Body of pancreas (tissue), 4 donors: ENCODE measurements around the gene GRM8. TPM values are rescaled to one million over a fixed set of nuclear protein-coding genes. Genes with fewer than 3 reads are reported as not detected.

Source experiments
- ATAC-seq: fragments of 150-250 bp; one replicate; pipeline ENCODE4 v1.9.1; 2016
- DNase-seq, 4 donors: peaks; one replicate each; pipeline ENCODE4 v3.0.0-alpha.2; 2019
- H3K27ac ChIP-seq, 4 donors: fragments of 200-600 bp; sonication (generic); 1 replicate in 3 of 4; 2 replicates in 1 of 4; pipeline versions ENCODE4 v1.5.1 to v1.6.1; 2016 to 2019; ENCODE audit warnings: mild to moderate bottlenecking in 1 of 4, mixed read lengths in 1 of 4, moderate library complexity in 1 of 4
- H3K27me3 ChIP-seq, 2 donors: fragments of 200-600 bp; sonication (generic); one replicate each; pipeline ENCODE4 v1.6.0; 2016; ENCODE audit warnings: mild to moderate bottlenecking in 1 of 2
- H3K36me3 ChIP-seq, 2 donors: fragments of 200-600 bp; sonication (generic); replicated peaks in 1 of 2; 2 replicates each; pipeline ENCODE4 v1.5.1; 2016; ENCODE audit warnings: low read depth in 2 of 2; ENCODE audit not compliant: insufficient read depth in 1 of 2
- H3K4me1 ChIP-seq: fragments of 200-600 bp; sonication (generic); one replicate; pipeline ENCODE4 v1.6.0; 2016
- H3K4me3 ChIP-seq, 2 donors: fragments of 200-600 bp; sonication (generic); 1 replicate in 1 of 2; 2 replicates in 1 of 2; pipeline ENCODE4 v1.5.1; 2016 to 2019
- H3K9me3 ChIP-seq, 3 donors: fragments of 200-600 bp; sonication (generic); 1 replicate in 2 of 3; 2 replicates in 1 of 3; pipeline ENCODE4 v1.5.1; 2016
- POLR2A ChIP-seq, 3 donors: fragments of 450-650 bp; IDR thresholded peaks; one replicate each; pipeline ENCODE4 v1.6.1; 2016; ENCODE audit warnings: antibody characterized with exemption in 3 of 3, mild to moderate bottlenecking in 2 of 3
- WGBS, 2 donors: methylation state at CpG; one replicate each; pipeline ENCODE4 v1.1.5; 2017; 5-methylcytosine and 5-hydroxymethylcytosine counted together
- intact Hi-C: fragments of 100-400 bp; cut with DNase I; formaldehyde crosslinking; loops from one replicate; pipeline ENCODE4 v1.15.1; 2023
- total RNA-seq, 2 donors: library from RNA; depleted of rRNA; stranded (reverse); fragments of >200 nt; gene quantifications; one replicate each; pipeline ENCODE4 v1.1.0, GENCODE V29; 2016
- TF ChIP-seq, protein P1 (sequence below), 7 experiments: fragments of 450-650 bp in 4 of 7; fragments of 200-600 bp in 3 of 7; sonication (generic) in 3 of 7; IDR thresholded peaks; one replicate each; pipeline ENCODE4 v1.5.1; 2016 to 2019; ENCODE audit warnings: antibody characterized with exemption in 7 of 7

The GRM8 gene
- total RNA-seq, 2 donors from 2014 or later, result 2.3 TPM; not detected in 1

DNA sequence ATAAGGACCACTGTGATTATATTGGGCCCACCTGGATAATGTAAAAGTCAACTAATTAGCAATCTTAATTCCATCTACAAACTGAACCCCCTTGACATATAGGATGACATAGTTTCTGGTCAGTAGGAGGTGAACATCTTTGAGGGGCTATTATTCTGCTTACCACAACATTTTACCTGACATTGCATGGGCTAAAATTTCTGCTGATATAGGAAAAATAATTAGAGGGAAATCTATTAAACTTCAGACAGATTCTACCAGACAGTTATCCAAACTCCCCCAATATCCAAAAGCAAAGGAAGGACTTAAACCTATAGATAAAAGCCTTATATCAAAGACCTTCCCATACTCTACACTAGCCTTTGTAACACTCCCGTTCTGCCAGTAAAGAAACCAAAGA lies 443.6 kb downstream of the GRM8 start:
- H3K36me3 ChIP-seq, result no peaks in the 10 kb centered on the region
- ATAC-seq (no peak), DNase-seq (no peak)
- intact Hi-C loops, result loop anchor here (10.0 kb wide), 1 partner anchor 446 kb away; the partner anchor contains the start of gene GRM8
- H3K27me3 ChIP-seq, result no peaks in the 10 kb centered on the region
- H3K27ac ChIP-seq, result no peak overlapping the region
- no peaks in the 10 kb centered on the region for H3K9me3 ChIP-seq
- no peaks in the 10 kb centered on the region for H3K4me1 ChIP-seq
- 79 to 80% methylated on average over 1 of the region's 1 CpG for WGBS, 2 donors
- TF ChIP-seq POLR2A (IDR thresholded peaks at IDR 0.05), result no peak
- TF ChIP-seq, protein P1, sequence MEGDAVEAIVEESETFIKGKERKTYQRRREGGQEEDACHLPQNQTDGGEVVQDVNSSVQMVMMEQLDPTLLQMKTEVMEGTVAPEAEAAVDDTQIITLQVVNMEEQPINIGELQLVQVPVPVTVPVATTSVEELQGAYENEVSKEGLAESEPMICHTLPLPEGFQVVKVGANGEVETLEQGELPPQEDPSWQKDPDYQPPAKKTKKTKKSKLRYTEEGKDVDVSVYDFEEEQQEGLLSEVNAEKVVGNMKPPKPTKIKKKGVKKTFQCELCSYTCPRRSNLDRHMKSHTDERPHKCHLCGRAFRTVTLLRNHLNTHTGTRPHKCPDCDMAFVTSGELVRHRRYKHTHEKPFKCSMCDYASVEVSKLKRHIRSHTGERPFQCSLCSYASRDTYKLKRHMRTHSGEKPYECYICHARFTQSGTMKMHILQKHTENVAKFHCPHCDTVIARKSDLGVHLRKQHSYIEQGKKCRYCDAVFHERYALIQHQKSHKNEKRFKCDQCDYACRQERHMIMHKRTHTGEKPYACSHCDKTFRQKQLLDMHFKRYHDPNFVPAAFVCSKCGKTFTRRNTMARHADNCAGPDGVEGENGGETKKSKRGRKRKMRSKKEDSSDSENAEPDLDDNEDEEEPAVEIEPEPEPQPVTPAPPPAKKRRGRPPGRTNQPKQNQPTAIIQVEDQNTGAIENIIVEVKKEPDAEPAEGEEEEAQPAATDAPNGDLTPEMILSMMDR (IDR thresholded peaks at IDR 0.05), result no peak
- no peak overlapping the region for H3K4me3 ChIP-seq

DNA sequence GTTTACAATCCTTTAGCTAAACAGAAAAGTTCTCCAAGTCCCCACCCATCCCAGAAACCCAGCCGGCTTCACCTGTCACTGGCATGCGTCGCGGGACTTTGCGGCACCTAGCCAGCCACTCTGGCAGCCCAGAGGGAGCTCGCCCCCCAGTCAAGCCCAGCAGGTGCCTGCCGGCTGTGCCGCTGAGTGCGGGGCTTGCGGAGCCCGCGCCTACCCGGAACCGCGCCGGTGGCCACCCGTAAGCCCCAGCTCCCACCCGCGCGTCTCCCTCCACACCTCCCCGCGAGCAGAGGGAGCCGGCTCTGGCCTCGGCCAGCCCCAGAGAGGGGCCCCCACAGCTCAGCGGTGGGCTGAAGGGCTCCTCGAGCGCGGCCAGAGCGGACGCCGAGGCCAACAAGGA lies 446.1 kb downstream of the GRM8 start:
- WGBS, 2 donors, result 96% methylated on average over 31 of the region's 31 CpGs
- intact Hi-C loops, result loop anchor here (10.0 kb wide), 1 partner anchor 448 kb away; the partner anchor contains the start of gene GRM8
- Histone ChIP-seq H3K27ac (no peak overlapping the region), H3K4me1 (no peaks in the 10 kb centered on the region), H3K9me3 (no peaks in the 10 kb centered on the region), H3K27me3 (no peaks in the 10 kb centered on the region), H3K4me3 (no peak overlapping the region), H3K36me3 (no peaks in the 10 kb centered on the region)
- TF ChIP-seq, protein P1 (IDR thresholded peaks at IDR 0.05), result no peak
- TF ChIP-seq POLR2A (IDR thresholded peaks at IDR 0.05), result no peak
- DNase-seq, result no peak
- no peak for ATAC-seq

DNA sequence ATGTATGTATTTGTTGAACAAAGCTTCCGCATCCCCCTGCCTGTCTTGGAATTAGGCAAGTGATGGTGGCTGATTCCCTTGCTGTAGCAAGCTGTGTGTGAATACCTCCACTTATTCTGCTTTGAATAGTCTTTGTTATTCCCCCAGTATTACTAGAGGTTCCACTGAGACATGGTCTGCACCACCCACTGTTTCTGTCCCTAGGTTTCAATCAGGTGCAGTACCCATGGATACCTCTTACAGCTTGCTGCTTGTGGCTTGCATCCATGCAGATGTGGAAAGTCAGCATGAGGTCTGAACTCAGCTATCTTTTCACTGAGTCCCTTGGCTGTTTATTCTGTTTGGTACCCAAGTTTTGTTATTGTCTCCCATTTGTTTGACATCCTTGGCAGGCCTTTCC lies 447.4 kb downstream of the GRM8 start:
- no peak overlapping the region for H3K27ac ChIP-seq
- ATAC-seq, result no peak
- H3K4me1 ChIP-seq, result no peaks in the 10 kb centered on the region
- H3K9me3 ChIP-seq, result no peaks in the 10 kb centered on the region
- no peaks in the 10 kb centered on the region for H3K27me3 ChIP-seq
- H3K36me3 ChIP-seq, result no peaks in the 10 kb centered on the region
- WGBS, 2 donors, result 95 to 100% methylated on average over 1 of the region's 1 CpG
- no peak for DNase-seq
- intact Hi-C loops, result loop anchor here (10.0 kb wide), 1 partner anchor 449 kb away; the partner anchor contains the start of gene GRM8
- no peak overlapping the region for H3K4me3 ChIP-seq
- TF ChIP-seq, protein P1 (IDR thresholded peaks at IDR 0.05), result no peak
- TF ChIP-seq POLR2A (IDR thresholded peaks at IDR 0.05), result no peak

DNA sequence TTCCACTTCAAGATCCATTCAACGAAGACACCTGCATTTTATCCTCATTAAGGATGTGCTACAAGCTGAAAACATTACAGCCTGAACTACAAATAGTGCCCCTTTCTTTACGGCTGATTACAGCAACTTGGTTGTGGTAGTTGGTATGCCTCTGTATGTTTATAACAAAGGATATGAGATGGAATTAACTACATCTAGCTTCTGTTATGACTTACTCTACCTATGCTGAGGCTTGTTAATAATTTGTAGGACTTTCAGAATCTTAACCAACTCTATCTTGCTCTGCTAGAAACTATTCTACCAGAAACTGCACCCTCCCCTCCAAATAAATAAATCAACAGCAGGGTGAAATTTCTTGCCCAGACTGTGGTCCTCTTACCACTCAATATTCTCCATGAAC lies 448.1 kb downstream of the GRM8 start:
- intact Hi-C loops, result loop anchor here (10.0 kb wide), 1 partner anchor 450 kb away; the partner anchor contains the start of gene GRM8
- no peak overlapping the region for H3K27ac ChIP-seq

More for the DNA sequence above, 448.1 kb downstream of the GRM8 start:
- Histone ChIP-seq H3K4me3 (no peak overlapping the region), H3K27me3 (no peaks in the 10 kb centered on the region), H3K36me3 (no peaks in the 10 kb centered on the region), H3K4me1 (no peaks in the 10 kb centered on the region), H3K9me3 (no peaks in the 10 kb centered on the region)
- DNase-seq, result no peak
- 53 to 56% methylated on average over 2 of the region's 2 CpGs for WGBS, 2 donors
- no peak for TF ChIP-seq POLR2A (IDR thresholded peaks at IDR 0.05)
- TF ChIP-seq, protein P1 (IDR thresholded peaks at IDR 0.05), result no peak
- ATAC-seq, result no peak
